Keratinocyte (primary cell): ENCODE measurements around the gene HOXC4.
A peak's percentile ranks its signal among the peaks of the same experiment; 100 is the strongest.

Source experiments
- CTCF ChIP-seq, 3 experiments: IDR thresholded peaks in 1 of 3; conservative IDR thresholded peaks in 1 of 3; optimal IDR thresholded peaks in 1 of 3; 2 replicates in 2 of 3; 3 replicates in 1 of 3; pipeline versions ENCODE3 to v1.5.1; 2011; ENCODE audit warnings: low read length in 3 of 3, mild to moderate bottlenecking in 3 of 3, moderate library complexity in 2 of 3, control low read depth in 1 of 3, inconsistent platforms in 1 of 3; ENCODE audit not compliant: insufficient read depth in 2 of 3; ENCODE audit errors: extremely low read depth in 1 of 3
- EZH2 ChIP-seq: IDR thresholded peaks from one replicate; pipeline ENCODE4 v1.6.1; 2012; ENCODE audit warnings: inconsistent platforms, mild to moderate bottlenecking, low read length, moderate library complexity

GRCh38 chr12:54032627-54033100 is 21.0 kb upstream of the HOXC4 start, which contains the start of gene HOXC5:
- TF ChIP-seq EZH2 (no peak), CTCF (optimal IDR thresholded peaks at IDR 0.05 in 1 of 3, IDR thresholded peaks at IDR 0.05 in 1 of 3, conservative IDR thresholded peaks at IDR 0.05 in 1 of 3; ENCODE audit: extremely low read depth in 1 of 3, insufficient read depth in 2 of 3, low read length in 3 of 3) (peak; percentile 89 to 96 (median 91))
